GM12875 (cell line): ENCODE data around the gene FDX1.

Source experiments
- H3K4me3 ChIP-seq: one replicate; pipeline ENCODE4 v1.5.1; 2011; ENCODE audit warnings: low read depth, low read length, control low read depth
- TF ChIP-seq, protein P1 (sequence below): IDR thresholded peaks from 2 replicates; pipeline ENCODE4 v1.5.1; 2011; ENCODE audit warnings: low read depth, mild to moderate bottlenecking, control low read depth, inconsistent platforms, low read length, moderate library complexity, borderline replicate concordance; ENCODE audit not compliant: insufficient read depth

Gene FDX1

DNA sequence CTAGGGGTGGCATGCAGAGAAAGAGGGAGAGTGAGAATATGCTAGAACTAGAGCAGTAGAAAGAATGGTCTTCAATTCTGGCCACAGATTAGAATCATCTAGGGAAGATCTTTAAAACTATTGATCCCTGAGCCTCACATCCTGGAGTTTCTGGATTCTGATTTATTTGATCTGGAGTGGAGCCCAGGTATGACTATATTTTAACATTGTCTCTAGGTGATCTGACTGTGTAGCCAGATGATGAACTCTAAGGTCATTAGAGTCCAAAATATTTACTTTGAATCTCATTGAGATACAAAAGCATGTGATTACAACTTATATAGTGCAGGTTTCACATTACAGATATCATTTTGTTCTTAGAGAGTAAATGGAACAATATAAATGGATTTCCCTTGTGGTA, 79.7 kb downstream of the FDX1 start:
- TF ChIP-seq, protein P1, sequence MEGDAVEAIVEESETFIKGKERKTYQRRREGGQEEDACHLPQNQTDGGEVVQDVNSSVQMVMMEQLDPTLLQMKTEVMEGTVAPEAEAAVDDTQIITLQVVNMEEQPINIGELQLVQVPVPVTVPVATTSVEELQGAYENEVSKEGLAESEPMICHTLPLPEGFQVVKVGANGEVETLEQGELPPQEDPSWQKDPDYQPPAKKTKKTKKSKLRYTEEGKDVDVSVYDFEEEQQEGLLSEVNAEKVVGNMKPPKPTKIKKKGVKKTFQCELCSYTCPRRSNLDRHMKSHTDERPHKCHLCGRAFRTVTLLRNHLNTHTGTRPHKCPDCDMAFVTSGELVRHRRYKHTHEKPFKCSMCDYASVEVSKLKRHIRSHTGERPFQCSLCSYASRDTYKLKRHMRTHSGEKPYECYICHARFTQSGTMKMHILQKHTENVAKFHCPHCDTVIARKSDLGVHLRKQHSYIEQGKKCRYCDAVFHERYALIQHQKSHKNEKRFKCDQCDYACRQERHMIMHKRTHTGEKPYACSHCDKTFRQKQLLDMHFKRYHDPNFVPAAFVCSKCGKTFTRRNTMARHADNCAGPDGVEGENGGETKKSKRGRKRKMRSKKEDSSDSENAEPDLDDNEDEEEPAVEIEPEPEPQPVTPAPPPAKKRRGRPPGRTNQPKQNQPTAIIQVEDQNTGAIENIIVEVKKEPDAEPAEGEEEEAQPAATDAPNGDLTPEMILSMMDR = no peak
- no peak overlapping the region for H3K4me3 ChIP-seq

- H3K4me3 ChIP-seq = no peak overlapping the region
Measured at GRCh38 chr11:110512026-110512425, 82.3 kb downstream of the FDX1 start.

GRCh38 chr11:110513259-110513801, 83.6 kb downstream of the FDX1 start:
- TF ChIP-seq, protein P1 = no peak
- no peak overlapping the region for H3K4me3 ChIP-seq

More at GRCh38 chr11:110512026-110512425, 82.3 kb downstream of the FDX1 start:
- TF ChIP-seq, protein P1 = no peak

- TF ChIP-seq, protein P1 = no peak
- H3K4me3 ChIP-seq = no peak overlapping the region
Measured at GRCh38 chr11:110513846-110514437, 84.2 kb downstream of the FDX1 start.
